GM15510 (cell line): ENCODE measurements around the gene B4GALT7.

Source experiments
- POLR2A ChIP-seq: IDR thresholded peaks from 3 replicates; pipeline ENCODE4 v1.6.1; 2011; ENCODE audit warnings: borderline replicate concordance; ENCODE audit not compliant: insufficient read length; ENCODE audit errors: extremely low read depth

Gene B4GALT7

DNA sequence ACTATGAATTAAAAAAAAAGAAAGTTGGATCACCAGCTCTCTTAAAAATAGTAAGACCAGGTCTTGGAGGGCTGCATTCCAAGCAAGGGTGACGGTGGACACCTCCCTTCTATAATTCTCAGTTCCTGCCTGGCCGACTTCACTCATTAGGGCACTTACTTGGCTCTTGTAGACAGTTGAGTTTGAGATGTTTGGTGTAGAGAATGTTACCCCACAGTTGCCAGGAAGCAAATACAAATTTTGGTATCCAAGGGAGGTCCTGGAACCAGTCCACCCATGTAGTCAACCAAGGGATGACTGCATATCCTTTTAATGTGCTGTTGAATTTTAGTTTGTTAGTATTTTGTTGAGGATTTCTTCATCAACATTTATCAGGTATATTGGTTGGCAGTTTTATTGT lies 20.6 kb downstream of the B4GALT7 start:
- no peak for TF ChIP-seq POLR2A
